Myocyte (in vitro differentiated cells): ENCODE measurements around the gene CTDP1. TPM values are rescaled to one million over a fixed set of nuclear protein-coding genes. Genes with fewer than 3 reads are reported as not detected.
"Not testable (repeated sequence)": the region's sequence is repeated elsewhere in the genome, so short reads cannot be mapped to it uniquely, and the experiment has no call there.

Experiments
- DNase-seq: peaks from one replicate; pipeline ENCODE4 v3.0.0-alpha.2; 2012; ENCODE audit warnings: low read depth
- total RNA-seq: library from RNA; depleted of rRNA; stranded (reverse); fragments of >200 nt; gene quantifications from 2 replicates; pipeline ENCODE4 v1.2.3, GENCODE V29; 2014

Gene CTDP1
- total RNA-seq, 1 donor from 2014 or later: 16.8 TPM

DNA sequence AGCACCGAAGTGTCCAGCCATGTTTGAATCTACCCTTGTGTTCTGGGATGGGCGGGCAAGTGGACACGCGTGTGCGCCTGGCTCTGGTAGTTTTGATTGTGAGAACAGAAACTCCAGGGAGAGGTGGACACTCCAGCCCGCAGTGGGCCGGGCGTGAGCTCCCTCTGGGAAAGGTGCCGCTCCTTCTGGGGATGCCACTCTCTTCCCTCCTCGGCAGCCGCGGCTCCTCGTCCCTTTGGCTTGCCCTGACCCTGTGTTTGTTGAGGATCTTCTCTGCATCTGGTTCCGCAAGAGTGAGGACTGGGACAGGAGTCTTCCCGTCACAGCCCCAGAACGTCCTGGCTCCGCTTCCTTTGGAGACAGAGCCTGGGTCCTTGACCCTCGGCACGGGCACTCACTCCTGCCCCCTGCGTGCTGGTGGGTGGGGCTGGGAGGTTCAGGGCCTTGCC lies 1.3 kb downstream of the CTDP1 start:
- no peak for DNase-seq

DNA sequence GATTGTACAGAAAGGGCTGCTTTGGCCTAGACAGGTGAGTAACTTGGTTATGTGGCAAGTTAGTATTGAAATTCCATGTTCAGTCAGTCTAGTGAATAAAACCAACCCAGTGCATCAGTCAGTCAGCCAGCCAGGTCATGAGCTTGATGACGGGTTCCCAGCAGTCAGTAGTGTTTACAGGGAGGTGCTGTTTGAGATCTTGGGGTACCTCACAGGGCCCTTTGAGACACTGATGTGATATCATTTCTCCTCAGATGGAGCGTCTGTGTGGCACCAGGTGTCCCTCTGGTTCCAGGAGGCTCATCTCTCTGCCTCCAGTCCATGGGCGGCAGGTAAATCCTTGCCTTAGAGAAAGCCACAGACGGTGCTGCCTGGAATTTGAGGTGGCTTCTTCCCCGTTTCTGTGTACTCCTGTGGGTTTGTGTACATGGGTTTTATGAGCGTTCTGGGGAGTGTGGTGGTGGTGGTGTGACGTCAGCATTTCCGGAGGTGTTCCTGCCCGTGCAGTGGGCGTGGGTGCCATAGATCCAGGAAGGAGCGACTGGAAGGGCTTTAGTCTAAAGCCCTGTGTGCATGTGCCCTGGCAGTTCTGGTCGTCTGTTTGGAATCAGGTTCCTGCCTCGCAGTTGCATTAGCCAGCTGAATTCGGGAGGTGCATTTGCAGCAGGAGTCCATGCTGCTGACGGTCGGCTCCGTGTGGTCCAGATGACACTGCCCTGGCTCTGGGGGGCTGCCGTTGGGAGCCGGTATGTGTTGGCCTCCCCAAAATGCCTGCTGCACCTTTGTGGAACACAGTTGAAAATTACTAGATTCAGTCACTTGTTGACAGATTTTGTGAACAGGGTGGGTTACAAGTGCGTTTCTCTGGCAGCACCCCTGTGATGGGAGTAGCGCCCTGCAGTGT lies 2.1 kb downstream of the CTDP1 start:
- no peak for DNase-seq

DNA sequence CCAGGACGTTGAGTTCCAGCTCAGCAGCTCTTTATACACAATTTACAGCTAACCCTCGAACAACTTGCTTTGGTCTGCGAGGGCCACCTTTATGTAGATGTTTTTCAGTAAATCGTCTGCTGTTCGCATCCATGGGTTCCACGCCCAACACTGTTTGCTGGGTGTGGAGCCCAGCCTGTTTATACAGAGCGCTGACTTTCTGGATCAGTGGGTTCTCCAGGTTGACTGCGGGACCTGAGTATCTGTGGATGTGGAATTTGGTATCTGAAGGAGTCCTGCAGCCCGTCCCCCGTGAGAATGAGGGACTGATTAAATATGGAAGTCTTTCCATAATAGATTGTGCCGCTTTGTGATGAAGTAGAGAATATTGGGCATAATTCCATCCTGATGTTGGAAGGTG lies 2.9 kb downstream of the CTDP1 start:
- no peak for DNase-seq

DNA sequence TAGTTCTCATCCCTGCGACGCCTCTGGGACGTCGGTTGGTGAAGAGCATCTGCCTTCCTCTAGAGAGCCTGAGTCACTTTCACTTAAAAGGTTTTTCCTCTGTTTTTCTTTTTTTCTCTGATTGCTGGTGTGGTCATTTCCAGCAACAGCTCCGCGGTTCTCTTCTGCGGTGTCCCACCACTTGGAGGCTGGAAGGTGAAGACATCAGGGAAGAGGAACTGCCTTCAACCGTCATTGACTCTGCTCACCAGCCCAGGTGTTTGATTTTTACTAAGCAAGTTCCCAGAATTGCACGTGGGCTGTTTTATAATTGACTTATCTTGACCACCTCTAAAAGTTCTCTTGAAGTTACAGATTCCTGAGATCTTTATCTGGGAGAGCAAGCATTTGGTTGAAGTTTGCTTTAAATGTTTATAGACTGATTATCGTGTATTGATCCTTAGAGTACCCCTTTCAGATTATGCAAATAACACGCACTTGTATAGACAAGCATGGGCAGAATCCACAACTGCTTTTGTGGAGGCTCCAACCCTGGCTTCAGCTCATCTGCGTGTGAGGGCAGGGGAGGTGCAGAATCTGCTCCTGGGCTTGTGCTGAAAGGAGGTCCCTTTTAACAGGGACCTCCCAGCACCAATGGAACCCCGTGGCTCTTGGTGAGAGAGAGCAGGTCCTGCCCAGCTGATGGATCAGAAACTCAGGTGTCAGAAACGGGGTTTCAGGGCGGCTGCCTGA lies 3.5 kb downstream of the CTDP1 start:
- DNase-seq: no peak

DNA sequence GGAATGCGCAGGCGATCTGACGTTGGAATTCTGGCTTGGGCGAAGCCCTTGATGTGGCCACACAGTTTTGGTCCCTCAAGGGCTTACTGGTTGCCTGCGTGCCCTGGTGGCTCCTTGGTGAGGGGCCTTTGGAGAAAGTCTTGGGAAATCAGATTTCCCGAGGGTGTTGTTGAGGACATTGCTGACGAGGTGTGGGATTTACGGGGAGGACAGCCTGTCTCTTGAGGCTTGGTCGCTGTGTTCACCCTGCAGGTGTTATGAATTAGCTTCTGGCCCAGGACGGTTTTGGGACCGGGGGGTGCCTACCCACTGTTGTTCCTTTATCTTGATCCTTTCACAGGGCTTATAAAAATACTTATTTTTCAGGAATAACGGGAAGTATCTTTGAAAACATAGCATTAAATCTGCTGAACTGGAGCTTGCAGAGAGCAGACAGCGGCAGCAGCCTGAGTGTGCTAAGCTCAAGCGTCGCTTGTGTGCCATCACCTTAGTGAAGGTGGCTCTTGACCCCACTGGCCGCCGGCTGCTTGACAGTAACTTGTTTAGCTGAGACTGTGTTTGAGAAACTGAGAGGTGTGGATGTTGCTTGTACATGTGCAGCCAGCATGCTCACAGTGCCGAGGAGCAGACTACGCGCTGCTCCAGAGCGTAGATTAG lies 4.2 kb downstream of the CTDP1 start:
- no peak for DNase-seq

DNA sequence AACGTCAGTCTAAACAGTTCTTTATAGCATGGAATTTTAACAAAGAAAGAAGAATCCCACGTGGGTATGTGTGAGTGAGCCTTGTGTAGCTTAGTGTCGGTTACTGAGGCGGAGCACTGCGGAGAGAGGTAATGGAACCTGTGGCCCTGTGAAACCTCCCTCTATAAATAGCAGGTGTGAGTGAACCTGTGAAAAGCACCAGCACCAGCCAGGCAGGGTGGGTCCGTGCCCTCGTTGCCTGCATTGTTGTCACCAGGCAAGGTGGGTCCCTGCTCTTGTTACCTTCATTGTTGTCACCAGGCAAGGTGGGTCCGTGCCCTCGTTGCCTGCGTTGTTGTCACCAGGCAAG lies 4.7 kb downstream of the CTDP1 start:
- DNase-seq: no peak

DNA sequence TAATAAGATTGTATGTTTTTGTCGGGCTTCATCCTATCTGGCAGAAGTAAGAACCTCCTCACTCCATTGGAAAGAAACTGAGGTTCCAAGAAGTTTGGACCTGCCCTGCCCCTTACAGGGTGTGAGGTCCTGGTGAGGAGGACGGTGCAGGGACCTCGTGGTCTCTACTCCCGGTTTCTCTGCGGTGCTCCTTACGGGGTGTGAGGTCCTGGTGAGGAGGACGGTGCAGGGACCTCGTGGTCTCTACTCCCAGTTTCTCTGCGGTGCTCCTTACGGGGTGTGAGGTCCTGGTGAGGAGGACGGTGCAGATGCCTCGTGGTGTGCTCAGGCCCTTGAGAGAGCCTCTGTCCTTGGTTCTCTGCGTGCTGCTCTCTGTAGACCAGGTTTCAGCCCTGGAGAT lies 5.2 kb downstream of the CTDP1 start:
- no peak for DNase-seq

DNA sequence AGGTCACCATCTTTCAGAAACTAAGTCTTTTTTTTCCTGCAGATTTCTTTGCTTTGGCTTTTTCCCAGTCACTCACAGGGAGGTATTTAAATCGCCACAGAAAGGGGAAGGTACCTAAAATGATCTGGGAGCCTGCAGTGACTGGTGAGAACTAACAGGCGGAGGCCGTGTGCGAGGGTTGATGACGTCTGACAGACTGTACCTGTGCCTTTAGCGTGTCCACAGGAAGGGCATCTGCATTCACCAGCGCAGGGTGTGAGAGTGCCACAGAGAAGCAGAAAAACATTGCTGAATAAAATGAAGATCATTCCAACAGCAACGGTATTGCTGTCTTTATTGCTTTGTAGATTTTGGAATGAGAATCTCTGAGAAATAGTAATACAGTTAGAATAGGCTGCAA lies 5.7 kb downstream of the CTDP1 start:
- no peak for DNase-seq

DNA sequence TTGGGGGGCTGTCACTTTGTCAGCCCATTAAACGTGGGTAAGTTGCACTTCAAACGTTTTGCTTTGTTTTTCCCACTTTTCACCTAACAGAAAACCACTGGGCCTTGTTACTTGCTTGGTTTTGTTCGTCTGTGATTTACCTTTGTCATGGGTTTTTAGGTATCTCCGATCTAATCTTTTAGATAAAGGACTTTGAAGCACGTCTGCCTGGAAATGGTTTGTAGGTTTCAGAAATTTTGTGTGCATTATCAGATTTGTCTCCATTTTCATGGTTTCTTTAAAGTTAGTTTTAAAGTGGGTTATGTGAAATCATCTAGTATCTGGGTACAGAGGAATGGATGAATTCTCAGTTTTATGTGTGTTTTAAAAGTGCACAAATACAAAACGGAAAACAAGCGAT lies 6.4 kb downstream of the CTDP1 start:
- no peak for DNase-seq

DNA sequence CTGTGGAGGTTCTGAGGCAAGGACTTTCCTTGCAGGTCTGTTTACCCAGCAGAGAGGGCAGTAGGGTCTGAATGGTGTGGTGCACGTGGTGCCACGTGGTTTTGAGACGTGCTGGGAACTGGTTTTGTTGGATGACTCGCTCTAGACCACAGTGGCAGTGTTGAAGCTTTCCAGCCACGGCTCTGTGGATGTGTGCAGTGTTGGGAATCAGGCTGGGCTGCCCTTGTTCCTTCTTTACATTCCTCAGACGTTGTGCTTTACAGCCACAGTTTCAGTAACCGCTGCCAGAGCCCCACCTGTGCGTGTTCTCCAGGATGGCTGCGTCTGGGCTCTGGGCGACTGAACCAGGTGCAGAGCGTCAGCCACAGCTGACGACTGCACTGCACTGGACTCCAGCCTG lies 8.2 kb downstream of the CTDP1 start:
- DNase-seq: peak; percentile 94

DNA sequence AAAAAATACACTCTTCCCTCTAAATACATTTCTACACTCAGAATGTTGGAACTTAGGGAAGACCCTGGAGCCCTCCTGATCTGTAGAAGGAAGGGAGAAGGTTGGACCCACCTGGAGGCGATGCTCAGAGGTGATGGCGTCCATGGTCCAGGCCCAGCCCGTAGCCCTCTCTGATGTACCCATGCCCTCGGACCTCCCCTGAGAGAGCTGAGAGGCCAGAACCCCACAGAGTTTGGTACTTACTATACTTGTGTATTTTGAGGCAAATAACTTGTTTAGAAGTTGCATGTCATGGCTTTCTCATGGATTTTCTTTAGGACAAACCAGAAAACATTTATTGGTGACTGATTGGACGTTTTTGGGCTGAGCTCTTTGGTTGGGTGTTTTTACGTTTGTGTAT lies 10.5 kb downstream of the CTDP1 start:
- no peak for DNase-seq

DNA sequence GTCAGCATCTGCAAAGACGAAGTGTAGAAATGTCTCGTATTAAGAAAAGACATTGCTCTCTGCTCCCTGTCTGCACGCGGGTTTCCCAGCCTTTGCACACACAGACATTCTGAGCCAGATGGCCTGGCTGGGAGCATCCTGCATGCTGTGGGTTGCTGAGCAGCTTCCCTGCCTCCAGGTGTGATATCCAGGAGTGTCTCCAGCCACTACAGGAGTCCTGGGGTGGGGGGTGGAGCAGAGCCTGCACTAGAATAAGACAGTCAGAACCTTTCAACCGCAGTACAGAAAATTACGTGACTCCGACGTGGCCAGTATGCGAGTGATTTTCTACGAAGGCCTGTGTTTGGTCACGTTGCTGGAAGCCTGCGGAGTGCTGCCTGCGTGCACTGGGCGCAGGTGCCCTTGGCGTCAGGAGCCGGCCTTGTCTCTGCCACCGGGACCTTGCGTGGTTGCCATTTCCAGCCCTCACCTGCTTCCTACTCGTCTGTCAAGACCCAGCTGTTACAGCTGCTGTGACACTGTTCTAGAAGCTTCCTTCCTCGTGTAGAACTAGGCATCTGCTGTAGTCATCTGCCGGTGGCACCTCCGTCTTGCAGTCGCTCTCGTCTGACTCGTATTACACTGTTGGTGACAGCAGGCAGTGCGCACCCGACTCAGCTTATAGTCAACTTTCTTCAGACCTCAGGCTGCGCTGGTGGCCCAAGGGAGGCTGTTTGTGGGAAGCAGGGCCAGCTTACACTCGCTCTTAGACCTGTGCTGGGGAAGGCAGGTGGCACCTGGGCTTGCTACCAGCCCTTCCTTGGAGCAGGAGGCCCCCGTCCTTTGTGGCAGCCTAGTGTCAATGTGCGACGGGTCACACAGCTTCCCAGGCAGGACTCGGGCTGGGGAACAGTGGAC lies 11.2 kb downstream of the CTDP1 start:
- no peak for DNase-seq

DNA sequence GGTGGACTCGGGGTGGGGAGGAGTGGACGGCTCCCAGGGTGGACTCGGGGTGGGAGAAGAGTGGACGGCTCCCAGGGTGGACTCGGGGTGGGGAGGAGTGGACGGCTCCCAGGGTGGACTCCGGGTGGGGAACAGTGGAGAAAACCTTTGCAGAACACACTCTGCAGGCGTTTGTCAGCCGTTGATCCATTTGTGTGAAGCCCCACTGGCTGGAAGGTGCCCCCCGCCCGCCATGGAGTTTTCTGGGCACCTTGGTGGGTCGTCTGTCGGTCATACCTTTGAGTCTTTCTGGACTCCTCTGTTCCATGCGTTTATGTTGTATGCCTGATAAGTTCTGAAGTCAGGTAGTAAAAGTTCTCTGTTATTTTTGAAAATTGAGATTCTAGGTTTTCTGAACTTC lies 12.5 kb downstream of the CTDP1 start:
- no peak for DNase-seq

DNA sequence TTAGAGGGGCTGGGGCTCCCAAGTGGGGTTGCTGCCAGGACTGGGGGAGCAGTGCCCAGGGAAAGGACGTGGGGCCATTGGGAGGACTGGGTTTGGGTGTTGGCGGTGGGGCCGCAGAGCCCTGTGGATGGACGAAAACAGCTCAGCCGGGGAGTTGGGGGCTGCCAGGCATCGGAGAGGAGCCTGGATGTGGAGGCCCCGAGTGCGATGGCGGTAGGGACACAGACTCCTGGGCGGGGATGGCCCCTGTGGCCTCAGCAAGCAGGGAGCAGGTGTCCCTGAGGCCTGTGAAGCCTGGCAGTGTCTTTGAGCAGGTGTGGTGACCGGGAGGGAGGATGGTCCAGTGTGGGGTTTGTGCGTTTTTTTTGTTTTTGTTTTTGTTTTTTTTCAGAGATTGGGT lies 13.3 kb downstream of the CTDP1 start:
- no peak for DNase-seq

DNA sequence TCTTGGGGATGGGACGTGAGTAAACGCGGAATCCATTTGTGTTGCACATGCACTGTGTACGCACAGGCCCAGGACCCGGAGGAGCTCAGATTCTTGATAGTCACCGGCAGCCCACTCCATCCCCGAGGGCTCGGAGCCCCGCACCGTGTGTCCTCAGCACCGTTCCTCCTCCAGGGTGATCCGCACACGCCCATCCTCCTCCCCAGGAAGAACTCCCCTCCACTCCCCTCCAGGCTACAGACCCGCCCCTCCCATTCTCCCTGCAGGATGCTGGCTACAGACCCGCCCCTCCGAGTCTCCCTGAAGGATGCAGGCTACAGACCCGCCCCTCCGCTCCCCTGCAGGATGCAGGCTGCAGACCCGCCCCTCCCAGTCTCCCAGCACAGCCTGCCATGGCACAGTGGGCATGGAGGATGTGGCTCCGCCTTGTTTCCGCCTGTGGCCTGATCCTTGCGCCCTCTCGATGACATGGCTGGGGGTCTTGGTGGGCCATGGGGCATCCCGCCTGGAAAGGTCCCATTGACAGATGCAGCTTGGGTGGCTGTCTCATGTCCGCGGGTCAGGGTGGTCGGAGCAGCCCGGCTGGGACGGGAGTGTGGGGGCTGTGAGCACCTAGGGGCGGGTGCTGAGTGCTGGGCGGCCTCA lies 14.1 kb downstream of the CTDP1 start:
- DNase-seq: no peak

DNA sequence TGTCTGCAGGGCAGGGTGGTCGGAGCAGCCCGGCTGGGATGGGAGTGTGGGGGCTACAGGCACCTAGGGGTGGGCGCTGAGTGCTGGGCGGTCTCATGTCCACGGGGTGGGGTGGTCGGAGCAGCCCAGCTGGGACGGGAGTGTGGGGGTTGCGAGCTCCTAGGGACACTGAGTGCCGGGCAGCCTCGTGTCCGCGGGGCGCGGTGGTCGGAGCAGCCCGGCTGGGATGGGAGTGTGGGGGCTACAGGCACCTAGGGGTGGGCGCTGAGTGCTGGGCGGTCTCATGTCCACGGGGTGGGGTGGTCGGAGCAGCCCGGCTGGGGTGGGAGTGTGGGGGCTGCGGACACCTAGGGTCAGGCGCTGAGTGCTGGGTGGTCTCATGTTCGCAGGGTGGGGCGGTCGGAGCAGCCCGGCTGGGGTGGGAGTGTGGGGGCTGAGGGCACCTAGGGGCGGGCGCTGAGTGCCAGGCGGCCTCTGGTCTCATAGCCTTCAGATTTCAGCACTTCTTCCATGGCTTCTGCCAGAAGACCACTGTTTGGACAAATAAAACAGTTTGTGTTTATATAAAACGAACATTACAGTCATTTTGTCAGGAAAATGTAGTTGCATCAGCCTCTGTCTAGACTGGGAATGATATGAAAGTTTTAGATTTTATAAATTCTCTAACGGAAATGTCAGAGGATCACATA lies 14.7 kb downstream of the CTDP1 start:
- not testable (repeated sequence) for DNase-seq

DNA sequence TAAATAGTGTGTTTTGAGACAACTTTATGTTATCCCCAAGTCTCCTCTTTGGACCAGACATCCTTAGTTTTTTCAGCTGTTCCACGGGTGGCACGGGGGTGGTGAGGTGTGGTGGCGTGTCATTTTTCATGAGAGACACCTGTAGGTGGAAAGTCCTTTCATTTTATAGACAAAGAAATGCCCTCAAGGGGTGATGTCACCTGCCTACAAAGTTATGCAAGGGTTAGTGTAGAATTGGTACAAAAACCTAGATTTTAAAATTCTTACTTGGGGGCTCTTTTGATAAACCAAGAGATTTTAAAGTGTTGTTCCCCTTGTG lies 15.3 kb downstream of the CTDP1 start:
- DNase-seq: no peak

DNA sequence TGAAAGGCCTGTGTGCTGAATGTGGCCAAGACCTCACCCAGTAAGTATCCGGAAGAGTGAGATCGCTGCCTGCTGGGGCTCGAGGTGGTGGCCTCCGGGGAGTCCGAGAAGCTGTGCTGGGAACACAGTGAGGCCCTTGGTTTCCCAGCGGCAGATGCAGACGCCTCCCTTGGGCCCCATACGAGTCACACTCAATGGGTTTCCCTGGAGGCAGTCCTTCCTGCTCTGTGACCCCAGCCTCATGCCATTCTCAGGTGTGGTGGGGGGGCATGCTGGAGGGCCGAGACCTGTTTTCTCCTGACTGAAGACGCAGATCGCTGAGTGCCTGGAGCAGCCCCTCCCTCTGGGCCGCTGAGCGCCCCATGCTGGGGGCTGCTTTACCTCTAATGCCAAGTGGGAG lies 15.7 kb downstream of the CTDP1 start:
- peak; percentile 29 for DNase-seq

DNA sequence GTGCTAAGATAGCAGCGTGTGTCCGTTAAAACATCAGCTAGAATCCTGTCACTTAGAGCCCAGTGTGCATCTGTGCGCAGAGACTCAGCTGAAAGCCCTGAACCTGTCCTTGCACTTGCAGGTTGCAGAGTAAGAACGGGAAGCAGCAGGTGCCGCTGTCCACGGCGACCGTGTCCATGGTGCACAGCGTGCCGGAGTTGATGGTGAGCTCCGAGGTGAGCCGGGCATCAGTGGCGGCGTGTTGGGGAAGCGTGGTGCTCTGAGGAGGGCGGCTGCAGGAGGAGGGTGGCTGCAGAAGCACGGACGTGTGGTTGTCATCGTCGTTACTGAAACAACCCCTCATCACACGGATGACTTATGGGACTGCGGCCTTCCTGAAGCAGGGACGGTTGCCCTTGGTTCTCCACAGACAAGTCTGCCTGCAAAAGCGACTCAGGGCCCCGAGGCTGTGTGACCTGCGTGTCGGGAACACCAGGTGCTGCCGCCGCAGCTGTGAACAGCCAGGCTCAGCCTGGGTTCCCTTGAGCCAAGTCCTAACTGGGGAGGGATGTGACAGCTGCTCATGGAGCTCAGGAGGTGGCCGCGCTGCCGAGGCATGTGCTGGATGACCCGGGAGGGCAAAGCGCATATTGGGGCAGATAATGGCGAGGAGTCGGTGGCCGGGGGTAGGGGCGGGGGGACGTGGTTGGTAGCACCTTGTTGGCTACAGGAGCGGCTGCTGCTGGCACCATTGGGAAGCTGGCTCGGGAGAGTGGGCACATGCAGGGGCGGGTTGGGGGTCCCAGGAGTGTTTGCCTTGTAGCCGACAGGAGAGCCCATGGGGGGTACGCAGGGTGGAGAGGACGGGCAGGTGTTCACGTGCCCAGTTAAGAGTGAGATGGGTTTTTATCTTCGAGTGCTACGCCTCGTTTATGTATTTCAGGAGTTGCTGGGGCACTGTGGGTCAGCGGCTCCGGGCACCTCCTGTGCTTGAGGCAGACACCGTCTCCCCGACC lies 16.6 kb downstream of the CTDP1 start:
- no peak for DNase-seq
